HG03175 (cell line): ENCODE measurements around the gene CD69.
A peak's percentile ranks its signal among the peaks of the same experiment; 100 is the strongest.
"Not testable (repeated sequence)": the region's sequence is repeated elsewhere in the genome, so short reads cannot be mapped to it uniquely, and the experiment has no call there.

Experiments used
- ATAC-seq: cut with Tn5 transposase; IDR thresholded peaks from one replicate; pipeline ENCODE4 v1.9.1; 2021; ENCODE audit warnings: mild to moderate bottlenecking, moderate library complexity; ENCODE audit not compliant: unreplicated experiment

Gene CD69

GRCh38 chr12:9724023-9724422 lies 36.7 kb downstream of the CD69 start:
- ATAC-seq, result no peak

- ATAC-seq, result peak; percentile 60
Observed at GRCh38 chr12:9721394-9722092, 39.2 kb downstream of the CD69 start.

GRCh38 chr12:9719790-9720189 lies 40.9 kb downstream of the CD69 start:
- no peak for ATAC-seq

- ATAC-seq, result no peak
Observed at GRCh38 chr12:9718968-9719367, 41.7 kb downstream of the CD69 start.

GRCh38 chr12:9717070-9717925 lies 43.4 kb downstream of the CD69 start:
- peak; percentile 30 for ATAC-seq

GRCh38 chr12:9713032-9713558 lies 47.6 kb downstream of the CD69 start:
- peak; percentile 71 for ATAC-seq

GRCh38 chr12:9711664-9712063 lies 49.0 kb downstream of the CD69 start:
- no peak for ATAC-seq

- ATAC-seq, result no peak
Observed at GRCh38 chr12:9710584-9711375, 49.9 kb downstream of the CD69 start.

GRCh38 chr12:9708853-9709252 lies 51.8 kb downstream of the CD69 start:
- no peak for ATAC-seq

- ATAC-seq, result no peak
Observed at GRCh38 chr12:9707864-9708808, 52.6 kb downstream of the CD69 start.

- ATAC-seq, result no peak
Observed at GRCh38 chr12:9707356-9707755, 53.3 kb downstream of the CD69 start.

- ATAC-seq, result no peak
Observed at GRCh38 chr12:9706086-9706685, 54.5 kb downstream of the CD69 start.

- ATAC-seq, result not testable (repeated sequence)
Observed at GRCh38 chr12:9704561-9704960, 56.1 kb downstream of the CD69 start.
